SU-DHL-6 (cell line): ENCODE results near the gene ALDOA.
A peak's percentile ranks its signal among the peaks of the same experiment; 100 is the strongest.
"Not testable (repeated sequence)": the region's sequence is repeated elsewhere in the genome, so short reads cannot be mapped to it uniquely, and the experiment has no call there.

Experiments used
- H2AFZ ChIP-seq: fragments of 200-600 bp; sonication (generic); 2 replicates; pipeline ENCODE4 v1.6.1; 2014; ENCODE audit warnings: low read depth, mild to moderate bottlenecking, moderate library complexity, mixed read lengths, antibody characterized with exemption, low read length; ENCODE audit not compliant: severe bottlenecking
- H3F3A ChIP-seq: fragments of 200-600 bp; shearing (Covaris generic); 2 replicates; pipeline ENCODE4 v1.6.0; 2016; ENCODE audit warnings: antibody characterized with exemption, mild to moderate bottlenecking; ENCODE audit not compliant: insufficient read depth
- H3K27ac ChIP-seq: fragments of 200-600 bp; sonication (generic); 2 replicates; pipeline ENCODE4 v1.5.1; 2016; ENCODE audit warnings: low read depth, mild to moderate bottlenecking, low read length, moderate library complexity, mixed read lengths
- H3K27me3 ChIP-seq: fragments of 200-600 bp; sonication (generic), shearing (Covaris generic); 2 replicates; pipeline ENCODE4 v1.6.0; 2014; ENCODE audit warnings: mild to moderate bottlenecking, low read length
- H3K36me3 ChIP-seq: fragments of 200-600 bp; sonication (generic); 2 replicates; pipeline ENCODE4 v1.6.1; 2014; ENCODE audit warnings: mild to moderate bottlenecking, low read length, mixed read lengths
- H3K4me2 ChIP-seq: fragments of 300-600, 200-600 bp; shearing (Covaris generic), sonication (generic); 2 replicates; pipeline ENCODE4 v1.6.0; 2014; ENCODE audit warnings: low read length, low read depth, mild to moderate bottlenecking; ENCODE audit not compliant: poor library complexity, severe bottlenecking
- H3K4me3 ChIP-seq: fragments of 200-600 bp; sonication (generic); 2 replicates; pipeline ENCODE4 v1.5.1; 2014; ENCODE audit warnings: antibody characterized with exemption, low read length, mild to moderate bottlenecking, mixed read lengths; ENCODE audit not compliant: insufficient read depth, poor library complexity, severe bottlenecking
- H3K79me2 ChIP-seq: fragments of 200-600 bp; sonication (generic); 2 replicates; pipeline ENCODE4 v1.6.1; 2014; ENCODE audit warnings: mild to moderate bottlenecking, low read length, moderate library complexity; ENCODE audit not compliant: insufficient read depth
- H3K9ac ChIP-seq: fragments of 200-600 bp; sonication (generic); 2 replicates; pipeline ENCODE4 v1.7.0; 2014; ENCODE audit warnings: mild to moderate bottlenecking, low read length
- H3K9me2 ChIP-seq: fragments of 200-600 bp; sonication (generic); replicated peaks from 2 replicates; pipeline ENCODE4 v1.6.1; 2014; ENCODE audit warnings: low read length; ENCODE audit not compliant: insufficient read depth
- H3K9me3 ChIP-seq: fragments of 200-600 bp; sonication (generic); 2 replicates; pipeline ENCODE4 v1.6.1; 2014; ENCODE audit warnings: low read length, mixed read lengths; ENCODE audit not compliant: insufficient read depth
- H4K20me1 ChIP-seq: fragments of 200-600 bp; sonication (generic); 2 replicates; pipeline ENCODE4 v1.6.1; 2014; ENCODE audit warnings: low read depth, mild to moderate bottlenecking, antibody characterized with exemption, low read length, moderate library complexity, mixed read lengths
- EZH2phosphoT487 ChIP-seq: fragments of 200-600 bp; sonication (generic), shearing (Covaris generic); conservative IDR thresholded peaks from 2 replicates; pipeline ENCODE4 v1.6.1; 2018; ENCODE audit warnings: mild to moderate bottlenecking, antibody characterized with exemption, low read length, moderate library complexity, mixed read lengths
- TF ChIP-seq, protein P1 (sequence below): fragments of 200-600 bp; sonication (generic); IDR thresholded peaks from one replicate; pipeline ENCODE4 v1.5.1; 2017; ENCODE audit warnings: antibody characterized with exemption, mild to moderate bottlenecking, low read length, moderate library complexity; ENCODE audit not compliant: insufficient read depth, poor library complexity, severe bottlenecking

The ALDOA gene

DNA sequence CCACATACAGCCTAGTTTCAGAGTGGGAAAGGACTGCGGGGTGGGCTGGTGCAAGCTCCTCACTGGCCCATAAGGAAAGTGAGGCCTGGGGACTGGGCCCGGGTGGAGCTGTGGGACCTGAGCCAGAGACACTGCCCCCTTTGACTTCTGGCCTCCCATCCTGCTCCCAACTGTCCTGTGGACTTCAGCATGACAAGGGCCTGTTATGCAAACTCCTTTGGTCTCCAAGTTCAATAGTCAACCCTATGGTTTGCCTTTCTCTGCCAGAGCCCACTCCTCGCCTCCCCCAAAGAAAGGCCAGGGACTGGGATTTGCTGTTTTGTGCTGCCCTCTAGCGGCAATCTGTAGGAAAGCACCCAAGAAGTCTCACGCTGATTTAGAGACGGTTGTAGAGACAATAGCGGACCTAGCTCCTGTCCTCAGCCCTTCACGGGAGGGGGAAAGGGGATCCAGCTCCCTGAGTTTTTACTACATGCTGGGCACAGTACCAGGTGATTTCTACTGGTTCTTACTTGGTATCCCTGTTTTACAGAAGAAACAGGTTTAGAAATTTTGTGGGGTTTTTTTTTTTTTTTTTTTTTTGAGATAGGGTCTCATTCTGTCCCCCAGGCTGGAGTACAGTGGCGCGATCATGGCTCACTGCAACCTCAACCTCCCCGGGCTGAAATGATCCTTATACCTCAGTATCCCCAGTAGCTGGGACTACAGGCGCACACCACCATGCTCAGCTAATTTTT is 33.3 kb upstream of the ALDOA start:
- no peaks in the 10 kb centered on the region for H3F3A ChIP-seq
- TF ChIP-seq, protein P1, sequence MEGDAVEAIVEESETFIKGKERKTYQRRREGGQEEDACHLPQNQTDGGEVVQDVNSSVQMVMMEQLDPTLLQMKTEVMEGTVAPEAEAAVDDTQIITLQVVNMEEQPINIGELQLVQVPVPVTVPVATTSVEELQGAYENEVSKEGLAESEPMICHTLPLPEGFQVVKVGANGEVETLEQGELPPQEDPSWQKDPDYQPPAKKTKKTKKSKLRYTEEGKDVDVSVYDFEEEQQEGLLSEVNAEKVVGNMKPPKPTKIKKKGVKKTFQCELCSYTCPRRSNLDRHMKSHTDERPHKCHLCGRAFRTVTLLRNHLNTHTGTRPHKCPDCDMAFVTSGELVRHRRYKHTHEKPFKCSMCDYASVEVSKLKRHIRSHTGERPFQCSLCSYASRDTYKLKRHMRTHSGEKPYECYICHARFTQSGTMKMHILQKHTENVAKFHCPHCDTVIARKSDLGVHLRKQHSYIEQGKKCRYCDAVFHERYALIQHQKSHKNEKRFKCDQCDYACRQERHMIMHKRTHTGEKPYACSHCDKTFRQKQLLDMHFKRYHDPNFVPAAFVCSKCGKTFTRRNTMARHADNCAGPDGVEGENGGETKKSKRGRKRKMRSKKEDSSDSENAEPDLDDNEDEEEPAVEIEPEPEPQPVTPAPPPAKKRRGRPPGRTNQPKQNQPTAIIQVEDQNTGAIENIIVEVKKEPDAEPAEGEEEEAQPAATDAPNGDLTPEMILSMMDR = peak; percentile 76
- no peak for TF ChIP-seq EZH2phosphoT487
- no peak overlapping the region for H3K9ac ChIP-seq
- H3K9me2 ChIP-seq = no peaks in the 10 kb centered on the region
- no peaks in the 10 kb centered on the region for H3K9me3 ChIP-seq
- H2AFZ ChIP-seq = no peak overlapping the region
- no peaks in the 10 kb centered on the region for H4K20me1 ChIP-seq
- H3K4me2 ChIP-seq = no peak overlapping the region
- H3K27me3 ChIP-seq = no peaks in the 10 kb centered on the region
- H3K4me3 ChIP-seq = no peak overlapping the region
- no peaks in the 10 kb centered on the region for H3K79me2 ChIP-seq
- no peaks in the 10 kb centered on the region for H3K36me3 ChIP-seq
- no peak overlapping the region for H3K27ac ChIP-seq

DNA sequence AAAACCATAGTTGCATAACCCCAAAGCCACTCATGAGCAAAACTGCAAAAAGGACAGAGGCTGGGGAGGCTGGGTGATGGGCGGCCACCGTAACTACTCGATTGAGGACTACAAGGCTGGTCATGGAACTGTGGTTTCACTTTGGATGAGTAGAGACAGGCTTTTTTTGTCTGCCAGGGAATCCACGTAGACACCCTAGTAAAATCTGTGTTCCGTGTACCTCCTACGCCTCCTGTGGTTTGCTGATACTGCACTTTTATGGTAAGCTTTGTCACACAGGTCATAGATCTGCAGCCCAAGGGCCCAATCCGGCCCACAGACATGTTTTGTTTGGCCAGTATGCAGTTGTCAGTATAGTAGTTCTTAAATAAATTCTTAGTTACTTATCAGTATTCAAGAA is 32.3 kb upstream of the ALDOA start:
- Histone ChIP-seq H3K4me3 (no peak overlapping the region), H3K4me2 (no peak overlapping the region), H3K9me3 (no peaks in the 10 kb centered on the region), H4K20me1 (no peaks in the 10 kb centered on the region), H3K27ac (no peak overlapping the region), H3K79me2 (no peaks in the 10 kb centered on the region), H3K27me3 (no peaks in the 10 kb centered on the region), H2AFZ (no peak overlapping the region), H3K9me2 (no peaks in the 10 kb centered on the region), H3K9ac (no peak overlapping the region), H3F3A (no peaks in the 10 kb centered on the region), H3K36me3 (no peaks in the 10 kb centered on the region)
- TF ChIP-seq EZH2phosphoT487 = no peak
- TF ChIP-seq, protein P1 = no peak

DNA sequence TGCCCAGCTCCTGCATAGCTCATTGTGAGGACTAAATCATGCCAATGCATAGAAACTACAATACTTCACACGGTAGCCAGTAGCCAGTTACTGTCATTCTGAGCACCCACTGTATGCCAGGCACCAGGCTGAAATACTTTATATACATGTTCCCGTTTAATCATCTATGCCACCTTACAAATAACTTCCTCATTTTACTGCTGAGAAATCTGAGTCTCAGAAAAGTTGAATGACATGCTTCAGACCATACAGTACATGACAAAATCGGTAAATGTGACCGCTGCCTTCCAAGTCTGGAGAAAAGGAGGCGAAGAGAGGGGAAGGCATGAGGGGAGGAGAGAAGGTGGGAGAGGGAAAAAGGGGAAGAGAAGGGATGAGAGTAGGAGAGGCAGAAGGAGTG is 25.3 kb upstream of the ALDOA start:
- Histone ChIP-seq H3K36me3 (no peaks in the 10 kb centered on the region), H2AFZ (no peak overlapping the region), H3K4me3 (no peak overlapping the region)

DNA sequence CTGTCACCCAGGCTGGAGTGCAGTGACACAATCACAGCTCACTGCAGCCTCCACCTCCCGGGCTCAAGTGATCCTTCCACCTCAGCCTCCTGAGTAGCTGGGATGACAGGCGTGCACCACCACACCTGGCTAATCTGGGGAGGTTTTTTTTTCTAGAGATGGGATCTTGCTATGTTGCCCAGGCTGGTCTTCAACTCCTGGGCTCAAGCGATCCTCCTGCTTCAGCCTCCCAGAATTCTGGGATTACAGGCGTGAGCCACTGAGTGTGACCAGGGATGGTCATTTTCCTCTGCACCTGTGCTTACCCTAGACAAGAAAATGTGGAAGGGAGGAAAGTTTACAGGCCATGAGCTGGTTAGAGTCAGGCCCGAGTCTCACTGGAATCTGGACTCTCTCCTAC is 24.9 kb upstream of the ALDOA start:
- not testable (repeated sequence) for H3F3A ChIP-seq, H3K27ac ChIP-seq, H4K20me1 ChIP-seq, H2AFZ ChIP-seq, H3K9ac ChIP-seq, H3K4me3 ChIP-seq, H3K27me3 ChIP-seq, H3K36me3 ChIP-seq, H3K9me2 ChIP-seq, H3K9me3 ChIP-seq, H3K79me2 ChIP-seq, H3K4me2 ChIP-seq

More for the DNA sequence above, 25.3 kb upstream of the ALDOA start:
- H3K27me3 ChIP-seq = no peaks in the 10 kb centered on the region
- no peak overlapping the region for H3K4me2 ChIP-seq
- no peak overlapping the region for H3K9ac ChIP-seq
- H3K9me2 ChIP-seq = no peaks in the 10 kb centered on the region
- no peak overlapping the region for H3K27ac ChIP-seq
- H3K79me2 ChIP-seq = no peaks in the 10 kb centered on the region
- H3K9me3 ChIP-seq = no peaks in the 10 kb centered on the region
- H4K20me1 ChIP-seq = no peaks in the 10 kb centered on the region
- no peaks in the 10 kb centered on the region for H3F3A ChIP-seq
- TF ChIP-seq, protein P1 = no peak
- TF ChIP-seq EZH2phosphoT487 = no peak
